ENCODE results near the gene NCR2. TPM values are rescaled to one million over a fixed set of nuclear protein-coding genes. Genes with fewer than 3 reads are reported as not detected.

Gene NCR2
- not detected in 2 replicates for total RNA-seq

GRCh38 chr6:41335296-41335695, at the start of gene NCR2:
Gene NCR2, plus strand, starts transcription at chr6:41335608. Its CDS starts 269 bp downstream, at chr6:41335877.

GRCh38 chr6:41286544-41287346, 48.7 kb upstream of the NCR2 start, which contains the start of gene TREM1:
Gene TREM1, minus strand, starts transcription at chr6:41286682. Its CDS starts 27 bp downstream, at chr6:41286655.

Other genes starting within 250 kb of the NCR2 start
- not detected in 2 replicates for gene TREML1, start 181.3 kb upstream of the NCR2 start, total RNA-seq
- gene TREM2, start 172.5 kb upstream of the NCR2 start, total RNA-seq, result not detected in 2 replicates
- gene TREML2, start 134.5 kb upstream of the NCR2 start, total RNA-seq, result not detected in 2 replicates
- gene TREML4, start 107.3 kb upstream of the NCR2 start, total RNA-seq, result not detected in 2 replicates
- gene TREM1, start 48.9 kb upstream of the NCR2 start, total RNA-seq, result not detected in 2 replicates
- gene FOXP4, start 210.8 kb downstream of the NCR2 start, total RNA-seq, result 2.6 and 5.5 TPM in 2 replicates